ENCODE measurements around the gene ADIPOR2. TPM values are rescaled to one million over a fixed set of nuclear protein-coding genes. Genes with fewer than 3 reads are reported as not detected.

The ADIPOR2 gene
- total RNA-seq, 1 donor from 2014 or later, result 43.5 TPM

- Mint-ChIP-seq H3K9me3 (ENCODE audit: unreplicated experiment) (no peaks in the 10 kb centered on the region), H3K27me3 (ENCODE audit: unreplicated experiment) (no peaks in the 10 kb centered on the region), H3K4me1 (ENCODE audit: unreplicated experiment) (peaks cover 16% of the 10 kb centered on the region), H3K27ac (ENCODE audit: unreplicated experiment) (no peak overlapping the region), H3K36me3 (ENCODE audit: unreplicated experiment) (no peaks in the 10 kb centered on the region), H3K4me3 (ENCODE audit: unreplicated experiment) (no peak overlapping the region)
- DNase-seq (ENCODE audit: extremely low spot score, unreplicated experiment), result no peak
- no peak for TF ChIP-seq CTCF (IDR thresholded peaks at IDR 0.05)
Measured at GRCh38 chr12:1805441-1806081, 114.7 kb downstream of the ADIPOR2 start.

- H3K27ac Mint-ChIP-seq (ENCODE audit: unreplicated experiment), result no peak overlapping the region
- H3K4me1 Mint-ChIP-seq (ENCODE audit: unreplicated experiment), result peaks cover 8% of the 10 kb centered on the region
- no peak overlapping the region for H3K4me3 Mint-ChIP-seq (ENCODE audit: unreplicated experiment)
- no peak for TF ChIP-seq CTCF (IDR thresholded peaks at IDR 0.05)
- no peaks in the 10 kb centered on the region for H3K36me3 Mint-ChIP-seq (ENCODE audit: unreplicated experiment)
- H3K27me3 Mint-ChIP-seq (ENCODE audit: unreplicated experiment), result no peaks in the 10 kb centered on the region
- H3K9me3 Mint-ChIP-seq (ENCODE audit: unreplicated experiment), result no peaks in the 10 kb centered on the region
- no peak for DNase-seq (ENCODE audit: extremely low spot score, unreplicated experiment)
Measured at GRCh38 chr12:1806301-1807086, 115.6 kb downstream of the ADIPOR2 start.

GRCh38 chr12:1807087-1807860 lies 116.4 kb downstream of the ADIPOR2 start:
- H3K4me3 Mint-ChIP-seq (ENCODE audit: unreplicated experiment), result no peak overlapping the region
- no peaks in the 10 kb centered on the region for H3K9me3 Mint-ChIP-seq (ENCODE audit: unreplicated experiment)
- no peak for DNase-seq (ENCODE audit: extremely low spot score, unreplicated experiment)
- TF ChIP-seq CTCF (IDR thresholded peaks at IDR 0.05), result no peak
- H3K4me1 Mint-ChIP-seq (ENCODE audit: unreplicated experiment), result peaks cover 10% of the 10 kb centered on the region
- no peak overlapping the region for H3K27ac Mint-ChIP-seq (ENCODE audit: unreplicated experiment)
- H3K36me3 Mint-ChIP-seq (ENCODE audit: unreplicated experiment), result no peaks in the 10 kb centered on the region
- H3K27me3 Mint-ChIP-seq (ENCODE audit: unreplicated experiment), result no peaks in the 10 kb centered on the region

GRCh38 chr12:1808036-1808797 lies 117.3 kb downstream of the ADIPOR2 start:
- Mint-ChIP-seq H3K9me3 (ENCODE audit: unreplicated experiment) (no peaks in the 10 kb centered on the region), H3K4me3 (ENCODE audit: unreplicated experiment) (no peak overlapping the region), H3K27ac (ENCODE audit: unreplicated experiment) (no peak overlapping the region), H3K36me3 (ENCODE audit: unreplicated experiment) (no peaks in the 10 kb centered on the region), H3K4me1 (ENCODE audit: unreplicated experiment) (peaks cover 15% of the 10 kb centered on the region), H3K27me3 (ENCODE audit: unreplicated experiment) (no peaks in the 10 kb centered on the region)
- no peak for TF ChIP-seq CTCF (IDR thresholded peaks at IDR 0.05)
- DNase-seq (ENCODE audit: extremely low spot score, unreplicated experiment), result no peak

All from osteocyte (in vitro differentiated cells).